GM21526 (cell line): Measurements from ENCODE around the gene IGBP1.
A peak's percentile ranks its signal among the peaks of the same experiment; 100 is the strongest.
"Not testable (repeated sequence)": the region's sequence is repeated elsewhere in the genome, so short reads cannot be mapped to it uniquely, and the experiment has no call there.

Experiments used
- ATAC-seq: cut with Tn5 transposase; IDR thresholded peaks from one replicate; pipeline ENCODE4 v1.9.1; 2021; ENCODE audit warnings: moderate library complexity; ENCODE audit not compliant: unreplicated experiment, low FRiP score

IGBP1 gene

DNA sequence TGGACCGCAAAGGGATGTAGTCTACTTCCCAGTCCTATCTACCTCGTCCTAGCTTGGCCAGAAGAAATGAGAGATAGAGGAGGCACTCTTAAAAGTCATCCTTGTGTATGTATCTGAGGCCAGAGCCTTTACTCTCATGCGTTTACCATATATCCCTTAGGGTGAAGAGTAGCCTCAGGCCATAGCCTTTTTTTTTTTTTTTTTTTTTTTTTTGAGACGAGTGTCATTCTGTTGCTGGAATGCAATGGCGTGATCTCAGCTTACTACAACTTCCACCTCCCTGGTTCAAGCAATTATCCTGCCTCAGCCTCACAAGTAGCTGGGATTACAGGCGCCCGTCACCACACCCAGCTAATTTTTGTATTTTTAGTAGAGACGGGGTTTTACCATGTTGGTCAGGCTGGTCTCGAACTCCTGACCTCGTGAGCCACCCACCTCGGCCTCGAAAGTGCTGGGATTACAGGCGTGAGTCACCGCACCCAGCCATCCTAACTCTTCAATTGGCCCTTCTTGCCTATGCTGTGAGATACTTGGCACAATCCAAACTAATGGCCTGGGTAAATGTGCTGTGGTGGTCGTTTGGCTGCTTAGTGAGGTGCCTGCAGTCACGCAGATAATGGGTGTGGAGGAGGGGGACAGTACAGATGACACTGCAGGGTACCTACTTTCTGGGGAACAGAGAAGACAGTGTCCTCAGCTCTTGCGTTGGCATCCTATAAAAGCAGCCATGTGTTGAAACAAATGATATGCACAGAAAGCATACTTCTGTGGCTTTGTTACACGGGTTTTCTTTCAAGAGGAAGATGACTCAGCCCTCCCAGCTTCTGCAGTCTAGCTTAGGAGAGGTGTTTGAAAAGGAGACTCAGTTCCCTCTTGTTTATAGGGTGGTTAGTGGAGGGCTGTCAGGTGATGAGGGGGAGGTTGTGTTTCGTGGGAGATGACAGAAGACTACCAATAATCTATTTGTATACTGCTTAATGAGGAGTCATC lies 33.6 kb downstream of the IGBP1 start:
- no peak for ATAC-seq

DNA sequence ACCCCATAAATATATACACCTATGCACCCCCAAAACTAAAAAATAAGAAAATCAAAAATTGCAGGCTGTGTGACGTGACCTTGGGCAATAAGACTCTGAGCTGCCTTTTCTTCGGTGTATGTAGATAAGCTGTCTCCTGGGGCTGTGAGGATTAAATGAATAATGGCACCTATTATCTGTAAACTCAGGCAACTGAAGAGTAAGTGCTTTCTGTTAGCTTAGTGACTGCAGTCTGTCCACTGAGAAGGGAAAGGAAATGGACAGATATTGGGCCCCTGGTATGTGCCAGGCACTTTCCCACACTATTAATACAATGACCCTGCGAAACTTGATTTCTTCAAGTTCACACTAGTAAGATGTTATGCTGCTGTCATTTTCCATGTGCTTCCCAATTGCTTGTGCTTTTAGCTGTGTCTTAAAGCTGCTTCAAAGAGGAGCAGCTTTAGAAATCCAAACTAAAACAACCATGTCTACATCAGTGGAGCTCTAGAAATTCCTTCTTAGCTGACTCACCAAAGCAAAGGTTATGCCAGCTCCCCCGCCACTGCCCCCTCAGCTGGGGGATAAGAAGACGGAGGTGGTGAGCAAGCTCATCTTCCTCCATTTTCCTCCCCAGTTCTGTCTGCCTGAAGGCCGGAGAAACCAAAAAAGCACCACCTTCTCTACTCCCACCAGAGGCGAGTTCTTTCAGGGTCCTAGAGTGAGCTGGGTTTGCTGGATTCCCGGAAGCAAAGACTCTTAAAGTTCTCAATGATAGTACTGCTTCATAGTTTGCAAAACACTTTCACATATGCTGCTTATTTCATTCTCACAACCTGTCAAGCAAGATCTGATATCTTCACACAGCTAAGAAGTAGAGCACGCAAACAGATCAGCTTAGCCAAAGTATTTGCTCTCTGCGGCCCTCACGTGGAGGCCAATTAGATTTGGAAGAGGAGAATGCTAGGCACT lies 35.3 kb downstream of the IGBP1 start:
- no peak for ATAC-seq

DNA sequence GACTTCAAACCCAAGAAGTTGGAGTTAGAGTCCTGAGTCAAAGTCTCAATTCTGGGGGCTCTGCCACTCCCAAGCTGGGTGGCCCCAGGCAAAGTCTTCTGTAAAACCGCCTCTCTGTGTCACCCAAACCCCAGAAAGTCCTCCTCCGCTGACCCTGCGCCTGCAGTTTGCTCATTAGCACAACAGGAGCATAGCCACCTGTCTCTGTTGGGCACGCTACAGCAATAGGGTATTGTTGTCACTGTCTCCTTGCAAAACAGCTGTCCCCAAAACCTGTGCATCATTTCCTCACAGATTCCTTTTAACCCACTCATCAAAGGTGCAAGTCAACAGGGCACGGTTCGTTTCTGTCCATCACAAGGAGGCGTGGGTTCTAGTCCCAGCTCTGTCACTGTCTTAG lies 36.0 kb downstream of the IGBP1 start:
- no peak for ATAC-seq

DNA sequence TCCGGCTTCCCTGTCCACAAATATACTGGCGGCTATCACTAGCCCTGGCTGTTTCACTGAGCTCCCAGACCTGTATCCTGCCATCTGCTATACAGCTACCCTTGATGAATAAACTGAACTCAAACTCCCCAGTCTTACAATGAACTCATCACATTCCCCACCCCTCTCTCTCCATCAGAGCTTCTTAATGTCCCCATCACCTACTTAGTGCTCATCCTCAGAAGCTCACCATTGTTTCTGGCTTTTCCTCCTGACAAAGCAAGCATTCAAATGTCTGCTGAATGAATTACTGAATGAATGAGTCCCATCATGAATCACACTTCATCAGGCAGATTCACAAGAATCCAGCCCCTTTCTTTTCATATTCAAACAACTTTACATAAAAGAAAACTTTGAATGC lies 38.4 kb downstream of the IGBP1 start:
- no peak for ATAC-seq

DNA sequence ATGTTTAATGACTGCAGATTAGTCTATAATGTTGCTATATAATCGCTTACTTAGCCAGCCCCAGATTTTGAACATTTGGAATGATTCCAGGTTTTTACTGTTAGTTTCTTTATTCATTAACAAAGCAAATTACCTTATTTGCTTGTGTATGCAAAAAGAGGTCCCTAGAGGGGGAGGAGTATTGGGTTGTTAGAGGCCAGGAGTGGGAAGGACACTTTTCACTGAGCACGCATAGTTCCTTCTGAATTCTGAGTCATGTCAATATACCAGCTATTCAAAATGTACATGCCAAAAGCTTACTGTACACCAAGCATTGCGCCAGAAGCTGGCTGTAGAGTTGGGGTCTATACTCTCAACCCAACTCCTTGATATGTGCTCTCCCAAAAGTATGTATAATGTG lies 39.0 kb downstream of the IGBP1 start:
- ATAC-seq = no peak

DNA sequence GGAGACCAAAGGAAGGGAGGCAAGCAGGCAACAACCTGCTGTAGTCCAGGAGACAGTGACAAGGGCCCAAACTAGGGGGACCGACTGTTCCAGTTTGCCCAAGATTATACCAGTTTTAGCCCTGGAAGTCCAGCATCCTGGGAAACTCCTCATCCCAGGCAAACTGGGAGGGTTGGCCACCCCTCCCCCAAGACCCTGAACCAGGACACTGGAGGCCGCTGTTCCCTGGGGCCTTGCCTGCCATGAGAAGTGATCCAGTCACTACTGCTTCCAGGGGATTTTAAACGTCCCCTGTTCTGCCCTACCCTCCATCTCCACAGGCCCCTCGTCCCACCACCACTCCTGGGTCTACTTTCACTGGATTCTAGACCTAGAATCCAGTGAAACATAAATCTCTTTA lies 39.7 kb downstream of the IGBP1 start:
- no peak for ATAC-seq

DNA sequence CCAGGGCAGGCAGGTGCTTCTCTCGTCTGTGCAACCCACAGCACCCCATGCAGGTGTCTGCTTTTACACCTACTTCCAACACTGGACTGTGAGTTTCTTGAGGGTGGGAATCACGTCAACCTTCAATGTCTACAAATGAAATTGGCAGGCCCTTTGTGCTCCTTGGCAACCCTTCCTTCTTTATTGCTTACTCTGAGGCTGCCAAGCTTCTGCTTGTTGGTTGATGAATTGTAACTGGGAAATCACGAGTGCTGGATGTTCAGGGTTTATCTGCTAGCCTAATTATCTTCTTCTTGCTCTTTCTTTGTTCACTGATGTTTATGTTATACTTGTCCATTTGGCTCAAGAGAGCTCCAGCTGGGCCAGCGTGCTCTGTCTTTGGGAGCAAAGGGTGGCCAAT lies 41.5 kb downstream of the IGBP1 start:
- ATAC-seq = no peak

DNA sequence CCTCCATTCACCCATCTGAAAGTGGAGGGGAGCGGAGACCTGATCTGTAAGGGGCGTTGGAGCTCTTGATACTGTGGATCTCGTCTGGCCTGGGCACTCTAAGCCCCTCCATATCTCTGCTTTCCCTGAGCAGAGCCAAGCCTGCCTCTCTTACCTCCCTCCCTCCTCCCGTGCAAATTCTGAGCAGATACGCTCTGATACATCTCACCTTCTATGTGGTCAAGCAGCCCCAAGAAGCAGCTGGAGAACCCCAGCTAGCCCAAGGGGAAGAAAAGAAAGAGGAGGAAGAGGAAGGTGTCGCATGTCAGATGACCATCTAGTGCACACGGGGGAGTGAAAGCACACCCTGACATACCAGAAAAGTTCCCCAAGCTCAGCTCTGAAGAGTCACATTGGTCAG lies 42.1 kb downstream of the IGBP1 start:
- ATAC-seq = no peak

DNA sequence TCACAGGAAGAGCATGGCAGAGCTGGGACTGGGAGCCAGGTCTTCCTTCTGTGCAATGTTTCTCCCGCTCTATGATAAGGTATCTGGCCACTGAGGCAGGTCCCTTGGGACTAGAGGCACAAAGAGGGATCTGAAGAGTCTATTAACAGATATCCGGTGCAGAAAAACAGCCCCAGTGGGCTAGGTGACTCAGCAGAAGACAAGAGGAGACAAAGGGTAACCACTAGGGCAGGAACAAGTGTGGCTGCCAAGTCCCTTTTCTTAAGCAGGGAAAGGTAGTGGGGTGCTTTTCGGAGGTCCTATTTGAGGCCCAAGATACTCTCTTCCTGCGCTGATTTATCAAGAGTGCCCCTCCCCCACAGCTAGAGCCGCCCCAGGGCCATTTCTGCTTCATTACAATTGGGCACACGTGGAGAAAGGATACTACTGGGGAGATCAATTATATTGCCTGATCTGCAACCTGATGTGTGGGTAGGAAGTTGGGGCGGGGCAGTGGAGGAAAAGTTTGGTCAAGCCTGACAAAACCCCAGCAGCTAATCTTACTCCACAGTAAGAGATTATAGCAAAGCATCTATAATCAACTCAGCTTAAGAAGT lies 43.8 kb downstream of the IGBP1 start, which contains the start of gene DGAT2L6:
TSS of gene DGAT2L6 (plus strand) at position 546 of the 596 bp plus-strand sequence. CDS start 100 bp downstream, outside the sequence.
- ATAC-seq = peak; percentile 64

DNA sequence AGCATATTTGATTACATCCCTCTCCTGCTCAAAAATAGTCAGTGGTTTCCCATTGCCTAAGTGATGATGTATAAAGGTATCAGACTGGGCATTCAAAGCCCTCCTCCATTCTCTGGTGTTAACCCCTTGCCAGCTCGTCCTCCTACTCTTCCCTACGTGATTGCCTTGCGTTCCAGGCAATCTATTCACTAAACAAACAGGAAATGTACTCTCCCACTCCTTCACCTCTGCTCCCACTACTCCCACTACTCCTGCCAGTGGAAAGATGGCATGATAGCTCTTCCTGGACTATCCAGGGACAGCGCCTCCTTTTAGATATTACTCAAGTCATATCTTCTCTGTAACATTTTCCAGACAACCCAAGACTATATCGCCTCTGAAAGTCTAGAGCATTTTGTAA lies 49.8 kb downstream of the IGBP1 start:
- ATAC-seq = no peak

DNA sequence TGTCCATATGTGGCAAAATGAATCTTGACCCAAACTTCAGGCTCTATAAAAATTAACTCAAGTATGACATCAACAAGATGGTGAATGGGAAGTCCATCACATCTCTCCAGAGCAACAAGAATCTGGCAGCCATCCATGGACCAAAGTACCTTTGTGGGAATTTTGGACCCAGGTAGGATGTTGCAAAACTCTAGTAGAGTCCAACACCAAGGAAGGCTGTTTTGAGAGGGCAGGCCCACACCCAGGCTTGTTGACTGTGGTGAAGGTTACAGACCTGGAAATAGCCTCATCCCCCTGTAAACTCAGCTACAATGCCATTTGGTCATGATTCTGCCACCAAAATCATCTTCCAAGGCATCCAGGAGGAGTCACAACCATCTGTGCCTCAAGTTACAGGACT lies 57.0 kb downstream of the IGBP1 start:
- no peak for ATAC-seq

DNA sequence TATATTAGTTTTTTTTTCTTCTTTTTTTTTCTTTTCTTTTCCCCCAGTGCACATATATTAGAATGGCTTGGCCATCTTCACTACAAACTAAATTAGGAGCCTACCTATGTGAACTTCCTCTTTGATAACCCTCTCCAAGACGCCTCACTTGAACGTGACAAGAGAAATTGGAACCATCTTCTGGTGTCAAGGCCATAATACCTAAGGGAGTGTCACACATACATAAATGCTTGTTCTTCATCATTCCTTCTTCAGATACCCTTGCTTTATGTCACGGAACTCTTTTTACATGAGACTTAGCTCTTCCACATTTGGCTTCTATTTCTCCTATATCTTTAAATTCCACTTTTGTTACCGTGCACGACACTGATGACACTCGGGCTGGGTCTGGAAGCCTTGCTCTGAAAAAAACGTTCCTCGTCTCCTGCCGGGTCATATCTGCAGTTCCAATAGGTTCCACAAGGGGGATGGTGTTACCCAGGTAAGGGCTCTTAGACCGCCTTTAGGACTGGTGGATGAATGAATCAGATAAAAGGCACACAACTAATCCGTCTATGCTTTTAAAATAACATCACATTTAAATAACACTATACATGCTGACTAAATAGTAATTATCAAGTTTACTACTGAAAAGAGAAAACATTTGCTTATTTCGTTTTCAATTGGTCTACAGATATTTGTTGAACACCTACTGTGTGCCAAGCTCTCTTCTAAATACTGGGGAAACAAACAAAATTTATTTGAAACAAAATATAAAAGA lies 63.9 kb downstream of the IGBP1 start:
- ATAC-seq = peak; percentile 87

DNA sequence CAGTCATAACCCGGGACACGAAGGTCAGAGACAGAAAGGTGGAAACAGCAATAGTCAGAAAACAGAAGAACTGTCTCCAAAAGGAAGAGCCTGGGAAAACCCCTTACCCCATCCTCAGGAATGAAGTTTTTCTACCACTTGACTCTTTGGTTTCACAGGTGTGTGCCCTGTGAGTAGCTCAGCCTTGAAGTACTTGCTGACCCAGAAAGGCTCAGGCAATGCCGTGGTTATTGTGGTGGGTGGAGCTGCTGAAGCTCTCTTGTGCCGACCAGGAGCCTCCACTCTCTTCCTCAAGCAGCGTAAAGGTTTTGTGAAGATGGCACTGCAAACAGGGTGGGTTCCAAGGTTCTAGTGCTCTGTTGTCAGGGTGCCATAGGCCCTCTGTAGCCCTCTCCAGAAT lies 68.5 kb downstream of the IGBP1 start:
- no peak for ATAC-seq

DNA sequence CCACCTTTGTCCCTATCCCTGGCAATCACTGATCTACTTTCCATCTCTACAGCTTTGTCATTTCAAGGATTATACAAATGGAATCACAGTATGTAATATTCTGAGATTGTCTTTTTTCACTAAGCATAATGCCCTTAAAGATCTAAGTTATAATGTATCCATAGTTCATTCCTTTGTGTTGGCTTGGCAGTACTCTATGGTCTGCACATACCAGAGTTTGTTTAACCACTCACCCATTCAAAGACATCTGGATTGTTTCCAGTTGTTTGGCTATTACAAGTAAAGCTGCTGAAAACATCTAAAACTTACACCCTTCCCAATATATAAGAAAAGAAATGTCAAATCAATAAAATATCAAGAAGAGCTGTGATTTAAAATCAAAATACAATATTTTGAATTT lies 75.2 kb downstream of the IGBP1 start:
- ATAC-seq = no peak

DNA sequence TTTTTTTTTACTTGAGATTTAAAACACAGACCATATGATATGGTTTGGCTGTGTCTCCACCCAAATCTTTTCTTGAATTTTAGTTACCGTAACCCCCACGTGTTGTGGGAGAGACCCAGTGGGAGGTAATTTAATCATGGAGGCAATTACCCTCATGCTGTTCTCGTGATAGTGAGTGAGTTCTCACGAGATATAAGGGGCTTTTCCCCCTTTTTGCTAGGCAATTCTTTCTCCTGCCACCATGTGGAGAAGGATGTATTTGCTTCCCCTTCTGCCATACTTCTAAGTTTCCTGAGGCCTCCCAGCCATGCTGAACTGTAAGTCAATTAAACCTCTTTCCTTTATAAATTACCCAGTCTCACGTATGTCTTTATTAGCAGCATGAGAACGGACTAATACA lies 76.3 kb downstream of the IGBP1 start:
- ATAC-seq = not testable (repeated sequence)
